K562 (cell line): ENCODE results near the gene NUP205.

Experiments
- CTCF ChIP-seq, 3 experiments: IDR thresholded peaks in 2 of 3; conservative IDR thresholded peaks in 1 of 3; 2 replicates each; pipeline ENCODE4 v1.5.1; 2011 to 2012; ENCODE audit warnings: low read length in 3 of 3, mild to moderate bottlenecking in 3 of 3, control low read depth in 2 of 3, improper control_type of control experiment in 1 of 3, inconsistent platforms in 1 of 3, low read depth in 1 of 3, mixed read lengths in 1 of 3, moderate library complexity in 1 of 3; ENCODE audit not compliant: insufficient read depth in 2 of 3
- ETV6 ChIP-seq, 3 experiments: fragments of 150-350 bp in 1 of 3; sonication (generic) in 1 of 3; formaldehyde crosslinking in 1 of 3; IDR thresholded peaks; 2 replicates each; pipeline versions ENCODE4 v1.6.1 to v1.8.0; 2014 to 2022; ENCODE audit warnings: borderline replicate concordance in 2 of 3, low read depth in 2 of 3, antibody characterized with exemption in 1 of 3, low read length in 1 of 3, mild to moderate bottlenecking in 1 of 3, missing genetic modification reagents in 1 of 3
- EZH2 ChIP-seq: IDR thresholded peaks from 2 replicates; pipeline ENCODE4 v1.6.1; 2012; ENCODE audit warnings: low read depth, mild to moderate bottlenecking, inconsistent platforms, low read length, borderline replicate concordance
- HDAC1 ChIP-seq, 2 experiments: fragments of 450-650 bp; IDR thresholded peaks; 2 replicates each; pipeline ENCODE4 v1.6.1; 2016 to 2017; ENCODE audit warnings: inconsistent platforms in 1 of 2, mild to moderate bottlenecking in 1 of 2, moderate library complexity in 1 of 2
- MXI1 ChIP-seq: IDR thresholded peaks from 2 replicates; pipeline ENCODE4 v1.6.1; 2011; ENCODE audit warnings: low read depth, mild to moderate bottlenecking, improper control_type of control experiment, low read length
- NFATC3 ChIP-seq: fragments of 450-650 bp; IDR thresholded peaks from 2 replicates; pipeline ENCODE4 v1.6.1; 2017; ENCODE audit warnings: mild to moderate bottlenecking
- PML ChIP-seq: IDR thresholded peaks from 2 replicates; pipeline ENCODE4 v1.6.1; 2012; ENCODE audit warnings: low read length, inconsistent platforms
- SRSF7 ChIP-seq: fragments of 200-400 bp; formaldehyde crosslinking; optimal IDR thresholded peaks from 2 replicates; pipeline ENCODE3; 2017; ENCODE audit warnings: mild to moderate bottlenecking, low read depth, low read length
- USF2 ChIP-seq: sonication (generic); formaldehyde crosslinking; IDR thresholded peaks from 2 replicates; pipeline ENCODE4 v1.5.0; 2020; ENCODE audit warnings: missing genetic modification reagents
- ZBTB8A ChIP-seq: fragments of 450-650 bp; IDR thresholded peaks from 2 replicates; pipeline ENCODE4 v1.6.1; 2018; ENCODE audit warnings: mild to moderate bottlenecking, moderate library complexity; ENCODE audit not compliant: partially characterized antibody
- ZKSCAN3 ChIP-seq: fragments of 250-450 bp; sonication (Bioruptor Pico); IDR thresholded peaks from 2 replicates; pipeline ENCODE4 v1.4.0; 2020
- ZNF146 ChIP-seq: IDR thresholded peaks from one replicate; pipeline ENCODE4 v1.6.1; 2018; ENCODE audit warnings: missing compliant biosample characterization; ENCODE audit not compliant: unreplicated experiment
- ZNF512 ChIP-seq: IDR thresholded peaks from 2 replicates; pipeline ENCODE4 v1.6.1; 2016; ENCODE audit warnings: missing genetic modification characterization, missing compliant biosample characterization

DNA sequence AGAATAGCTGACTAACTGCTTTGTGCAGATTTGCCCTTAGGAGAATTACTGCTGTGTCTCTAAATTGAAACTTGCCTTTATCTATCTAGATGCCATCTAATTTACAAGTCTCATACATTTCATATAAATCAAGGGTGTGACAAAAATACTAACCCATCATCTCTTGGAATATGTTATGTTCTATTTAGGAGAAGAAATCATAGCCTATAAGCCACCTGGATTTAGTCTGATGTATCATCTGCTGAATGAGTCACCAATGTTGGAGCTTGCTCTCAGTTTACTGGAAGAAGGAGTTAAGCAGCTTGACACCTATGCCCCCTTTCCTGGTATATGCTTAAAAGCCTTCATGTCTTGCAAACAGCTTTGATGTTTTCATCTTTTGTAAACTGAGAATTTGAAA, 43.5 kb downstream of the NUP205 start:
- TF ChIP-seq SRSF7 (no peak), ZKSCAN3 (no peak), CTCF (IDR thresholded peaks at IDR 0.05 in 2 of 3, conservative IDR thresholded peaks at IDR 0.05 in 1 of 3; ENCODE audit: insufficient read depth in 2 of 3, low read depth in 1 of 3, low read length in 3 of 3) (no peak), HDAC1 (IDR thresholded peaks at IDR 0.05) (no peak), NFATC3 (no peak), ZNF512 (tag) (no peak), ZNF146 (CRISPR knock-in tag) (no peak), USF2 (CRISPR knock-in tag) (no peak), EZH2 (no peak), ETV6 (IDR thresholded peaks at IDR 0.05; ENCODE audit: borderline replicate concordance in 1 of 2, low read depth in 2 of 2, low read length in 1 of 2) (no peak), ETV6 (CRISPR knock-in tag; IDR thresholded peaks at IDR 0.05; ENCODE audit: borderline replicate concordance) (no peak), PML (no peak), ZBTB8A (no peak), MXI1 (no peak)
